Measurements from ENCODE around the gene PCNX4. TPM values are rescaled to one million over a fixed set of nuclear protein-coding genes. Genes with fewer than 3 reads are reported as not detected.
"Not testable (repeated sequence)": the region's sequence is repeated elsewhere in the genome, so short reads cannot be mapped to it uniquely, and the experiment has no call there.

Gene PCNX4
- 10 to 100 TPM; 32.6 to 85.9 (median 53.7) TPM for total RNA-seq

- DNase-seq (ENCODE audit: low spot score in 2 of 2): peak; percentile 94 to 96
- TF ChIP-seq POLR2A (IDR thresholded peaks at IDR 0.05) (peak; percentile 79), POLR2AphosphoS5 (IDR thresholded peaks at IDR 0.05) (peak; percentile 94 to 97 (median 96))
- TF ChIP-seq, protein P1, sequence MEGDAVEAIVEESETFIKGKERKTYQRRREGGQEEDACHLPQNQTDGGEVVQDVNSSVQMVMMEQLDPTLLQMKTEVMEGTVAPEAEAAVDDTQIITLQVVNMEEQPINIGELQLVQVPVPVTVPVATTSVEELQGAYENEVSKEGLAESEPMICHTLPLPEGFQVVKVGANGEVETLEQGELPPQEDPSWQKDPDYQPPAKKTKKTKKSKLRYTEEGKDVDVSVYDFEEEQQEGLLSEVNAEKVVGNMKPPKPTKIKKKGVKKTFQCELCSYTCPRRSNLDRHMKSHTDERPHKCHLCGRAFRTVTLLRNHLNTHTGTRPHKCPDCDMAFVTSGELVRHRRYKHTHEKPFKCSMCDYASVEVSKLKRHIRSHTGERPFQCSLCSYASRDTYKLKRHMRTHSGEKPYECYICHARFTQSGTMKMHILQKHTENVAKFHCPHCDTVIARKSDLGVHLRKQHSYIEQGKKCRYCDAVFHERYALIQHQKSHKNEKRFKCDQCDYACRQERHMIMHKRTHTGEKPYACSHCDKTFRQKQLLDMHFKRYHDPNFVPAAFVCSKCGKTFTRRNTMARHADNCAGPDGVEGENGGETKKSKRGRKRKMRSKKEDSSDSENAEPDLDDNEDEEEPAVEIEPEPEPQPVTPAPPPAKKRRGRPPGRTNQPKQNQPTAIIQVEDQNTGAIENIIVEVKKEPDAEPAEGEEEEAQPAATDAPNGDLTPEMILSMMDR (IDR thresholded peaks at IDR 0.05): no peak
- Histone ChIP-seq H3K27me3 (no peaks in the 10 kb centered on the region), H3K9me3 (no peaks in the 10 kb centered on the region), H3K4me1 (no peaks in the 10 kb centered on the region), H3K27ac (peak within 1 kb of the TSS; percentile 99 to 100), H3K36me3 (no peaks in the 10 kb centered on the region), H3K4me3 (peak within 1 kb of the TSS; percentile 73 to 82 (median 78))
- intact Hi-C loops (cut with DNase I; ENCODE audit: low total_unique reads): no loop called here
Observed at GRCh38 chr14:60091550-60092525, at the start of gene PCNX4. Gene PCNX4, plus strand, starts transcription at chr14:60091923. Its CDS starts 15,716 bp downstream, at chr14:60107639.

GRCh38 chr14:60047976-60048375, 43.7 kb upstream of the PCNX4 start:
- H3K4me1 ChIP-seq; H3K27me3 ChIP-seq; intact Hi-C loops (cut with DNase I; ENCODE audit: low total_unique reads); H3K36me3 ChIP-seq; H3K9me3 ChIP-seq; DNase-seq (ENCODE audit: low spot score in 2 of 2); H3K4me3 ChIP-seq; H3K27ac ChIP-seq: not testable (repeated sequence)

GRCh38 chr14:60051721-60052221, 40.0 kb upstream of the PCNX4 start:
- DNase-seq (ENCODE audit: low spot score in 2 of 2): no peak
- H3K9me3 ChIP-seq: no peaks in the 10 kb centered on the region
- no peaks in the 10 kb centered on the region for H3K4me1 ChIP-seq
- H3K27ac ChIP-seq: no peak overlapping the region
- TF ChIP-seq POLR2AphosphoS5 (IDR thresholded peaks at IDR 0.05) (no peak), POLR2A (IDR thresholded peaks at IDR 0.05) (no peak)
- TF ChIP-seq, protein P1 (IDR thresholded peaks at IDR 0.05): no peak
- peak overlapping the region in 1 of 3 donors; percentile 24 for H3K4me3 ChIP-seq
- H3K36me3 ChIP-seq: no peaks in the 10 kb centered on the region
- intact Hi-C loops (cut with DNase I; ENCODE audit: low total_unique reads): no loop called here
- no peaks in the 10 kb centered on the region for H3K27me3 ChIP-seq

- Histone ChIP-seq H3K9me3 (no peaks in the 10 kb centered on the region), H3K36me3 (no peaks in the 10 kb centered on the region), H3K4me1 (no peaks in the 10 kb centered on the region), H3K27me3 (no peaks in the 10 kb centered on the region), H3K4me3 (no peak overlapping the region), H3K27ac (no peak overlapping the region)
- intact Hi-C loops (cut with DNase I; ENCODE audit: low total_unique reads): no loop called here
- no peak for DNase-seq (ENCODE audit: low spot score in 2 of 2)
- TF ChIP-seq, protein P1 (IDR thresholded peaks at IDR 0.05): no peak
- no peak for TF ChIP-seq POLR2AphosphoS5 (IDR thresholded peaks at IDR 0.05)
- no peak for TF ChIP-seq POLR2A (IDR thresholded peaks at IDR 0.05)
Observed at GRCh38 chr14:60058087-60058486, 33.6 kb upstream of the PCNX4 start.

GRCh38 chr14:60061371-60061770, 30.4 kb upstream of the PCNX4 start:
- no peaks in the 10 kb centered on the region for H3K27me3 ChIP-seq
- no peak for DNase-seq (ENCODE audit: low spot score in 2 of 2)
- TF ChIP-seq POLR2A (IDR thresholded peaks at IDR 0.05): no peak
- no peak for TF ChIP-seq POLR2AphosphoS5 (IDR thresholded peaks at IDR 0.05)
- TF ChIP-seq, protein P1 (IDR thresholded peaks at IDR 0.05): no peak
- H3K4me3 ChIP-seq: no peak overlapping the region
- intact Hi-C loops (cut with DNase I; ENCODE audit: low total_unique reads): loop anchor here (10.0 kb wide), 1 partner anchor 123 kb away; no protein-coding TSS in a partner anchor
- H3K27ac ChIP-seq: no peak overlapping the region
- H3K4me1 ChIP-seq: no peaks in the 10 kb centered on the region
- no peaks in the 10 kb centered on the region for H3K36me3 ChIP-seq
- H3K9me3 ChIP-seq: no peaks in the 10 kb centered on the region

Data from breast epithelium (tissue), 4 donors.